ENCODE results near the gene GSC2.

GSC2 gene

GRCh38 chr22:19151329-19152191 is 1.5 kb upstream of the GSC2 start:
- no peak for DNase-seq

GRCh38 chr22:19150482-19151328 is 613 bp upstream of the GSC2 start:
- no peak for DNase-seq

GRCh38 chr22:19149047-19149883 is 827 bp downstream of the GSC2 start:
- no peak for DNase-seq

- no peak for DNase-seq
Measured at GRCh38 chr22:19148417-19149046, 1.6 kb downstream of the GSC2 start.

- DNase-seq = no peak
Measured at GRCh38 chr22:19147195-19147780, 2.8 kb downstream of the GSC2 start.

GRCh38 chr22:19146215-19146968 is 3.7 kb downstream of the GSC2 start:
- DNase-seq = no peak

- no peak for DNase-seq
Measured at GRCh38 chr22:19143967-19144400, 6.1 kb downstream of the GSC2 start.

- DNase-seq = no peak
Measured at GRCh38 chr22:19143212-19143611, 6.9 kb downstream of the GSC2 start.

GRCh38 chr22:19142394-19142793 is 7.7 kb downstream of the GSC2 start:
- no peak for DNase-seq

- no peak for DNase-seq
Measured at GRCh38 chr22:19139974-19140373, 10.1 kb downstream of the GSC2 start.

- no peak for DNase-seq
Measured at GRCh38 chr22:19139001-19139356, 11.1 kb downstream of the GSC2 start.

GRCh38 chr22:19138217-19139000 is 11.7 kb downstream of the GSC2 start:
- no peak for DNase-seq

GRCh38 chr22:19137384-19138216 is 12.5 kb downstream of the GSC2 start:
- no peak for DNase-seq

GRCh38 chr22:19136915-19137314 is 13.2 kb downstream of the GSC2 start:
- no peak for DNase-seq

GRCh38 chr22:19134874-19135273 is 15.2 kb downstream of the GSC2 start:
- DNase-seq = no peak

- no peak for DNase-seq
Measured at GRCh38 chr22:19134176-19134831, 15.8 kb downstream of the GSC2 start.

- no peak for DNase-seq
Measured at GRCh38 chr22:19133561-19133960, 16.5 kb downstream of the GSC2 start.

GRCh38 chr22:19132693-19133400 is 17.2 kb downstream of the GSC2 start:
- DNase-seq = no peak
